AG10803 (cell line): ENCODE results near the gene RLF.

Source experiments
- DNase-seq: peaks from one replicate; pipeline ENCODE4 v3.0.0; 2010; ENCODE audit warnings: low read depth
- H3K4me3 ChIP-seq: 2 replicates; pipeline ENCODE4 v1.5.1; 2011; ENCODE audit warnings: mild to moderate bottlenecking, low read length, control low read depth
- CTCF ChIP-seq: conservative IDR thresholded peaks from 2 replicates; pipeline ENCODE4 v1.5.1; 2011; ENCODE audit warnings: mild to moderate bottlenecking, low read length, control low read depth, inconsistent platforms

Gene RLF

GRCh38 chr1:40273547-40274166, 112.5 kb downstream of the RLF start:
- no peak for TF ChIP-seq CTCF
- no peak for DNase-seq

GRCh38 chr1:40274331-40274730, 113.1 kb downstream of the RLF start:
- TF ChIP-seq CTCF, result no peak
- DNase-seq, result no peak
- no peak overlapping the region for H3K4me3 ChIP-seq

More at GRCh38 chr1:40273547-40274166, 112.5 kb downstream of the RLF start:
- H3K4me3 ChIP-seq, result no peak overlapping the region

GRCh38 chr1:40276122-40276521, 114.9 kb downstream of the RLF start:
- TF ChIP-seq CTCF, result no peak
- no peak for DNase-seq
- no peak overlapping the region for H3K4me3 ChIP-seq

- no peak overlapping the region for H3K4me3 ChIP-seq
- DNase-seq, result no peak
- no peak for TF ChIP-seq CTCF
Measured at GRCh38 chr1:40281853-40282252, 120.7 kb downstream of the RLF start.
